Measurements from ENCODE around the gene CD27. TPM values are rescaled to one million over a fixed set of nuclear protein-coding genes. Genes with fewer than 3 reads are reported as not detected.
A peak's percentile ranks its signal among the peaks of the same experiment; 100 is the strongest.

Gene CD27
- total and polyA plus RNA-seq, 2 of the 13 experiments (the other 11 are each of a cell fraction or from before 2014, with no cell fraction given): 0.12 TPM; not detected in 1

- no peak for TF ChIP-seq ZNF281 (CRISPR knock-in tag; IDR thresholded peaks at IDR 0.05; ENCODE audit: borderline replicate concordance)
- peak; percentile 60; the same call in 1 of the 2 replicates for TF ChIP-seq ZSCAN31 (CRISPR knock-in tag; IDR thresholded peaks at IDR 0.05; ENCODE audit: low read depth)
- TF ChIP-seq IRF1 (CRISPR knock-in tag; IDR thresholded peaks at IDR 0.05; ENCODE audit: low read depth): no peak
- TF ChIP-seq SMYD3 (CRISPR knock-in tag; IDR thresholded peaks at IDR 0.05): no peak
- no peak for TF ChIP-seq BRF2 (CRISPR knock-in tag; IDR thresholded peaks at IDR 0.05)
- TF ChIP-seq ZFAT (CRISPR knock-in tag; conservative IDR thresholded peaks at IDR 0.05): no peak
- no peak for TF ChIP-seq ZNF446 (CRISPR knock-in tag; IDR thresholded peaks at IDR 0.05)
- peak; percentile 66; the same call in 1 of the 2 replicates for TF ChIP-seq NRL (CRISPR knock-in tag; IDR thresholded peaks at IDR 0.05; ENCODE audit: borderline replicate concordance)
- TF ChIP-seq ZNF546 (CRISPR knock-in tag; conservative IDR thresholded peaks at IDR 0.05): no peak; the same call in 1 of the 2 replicates
- TF ChIP-seq ZNF235 (CRISPR knock-in tag; IDR thresholded peaks at IDR 0.05; ENCODE audit: borderline replicate concordance): no peak; the same call in 1 of the 2 replicates
- no peak for TF ChIP-seq MIER2 (CRISPR knock-in tag; IDR thresholded peaks at IDR 0.05)
- TF ChIP-seq NFKBIZ (CRISPR knock-in tag; IDR thresholded peaks at IDR 0.05): no peak; the same call in 1 of the 2 replicates
- TF ChIP-seq KAT7 (CRISPR knock-in tag; IDR thresholded peaks at IDR 0.05; ENCODE audit: borderline replicate concordance): 0 out of 2 replicates have a peak, but pooled peaks have one; percentile 42
- TF ChIP-seq ZNF720 (CRISPR knock-in tag; IDR thresholded peaks at IDR 0.05): no peak
- peak; percentile 97 for TF ChIP-seq GABPB1 (CRISPR knock-in tag; IDR thresholded peaks at IDR 0.05)
- no peak for TF ChIP-seq POLR2AphosphoS2 (IDR thresholded peaks at IDR 0.05; ENCODE audit: low read depth, low read length)
- TF ChIP-seq LBX2 (CRISPR knock-in tag; IDR thresholded peaks at IDR 0.05; ENCODE audit: borderline replicate concordance): peak; percentile 40; the same call in 1 of the 2 replicates
- no peak for TF ChIP-seq NPAS2 (CRISPR knock-in tag; IDR thresholded peaks at IDR 0.05; ENCODE audit: borderline replicate concordance)
- no peak; the same call in none of the 2 replicates for TF ChIP-seq HIVEP1 (CRISPR knock-in tag; IDR thresholded peaks at IDR 0.05)
- TF ChIP-seq RXRA (CRISPR knock-in tag; IDR thresholded peaks at IDR 0.05): 0 out of 2 replicates have a peak, but pooled peaks have one; percentile 19
- peak; percentile 28; the same call in 1 of the 2 replicates for TF ChIP-seq RFX5 (IDR thresholded peaks at IDR 0.05; ENCODE audit: low read depth, low read length)
- TF ChIP-seq ZNF317 (CRISPR knock-in tag; IDR thresholded peaks at IDR 0.05): peak; percentile 74; the same call in 1 of the 2 replicates
- TF ChIP-seq POGK (CRISPR knock-in tag; conservative IDR thresholded peaks at IDR 0.05): peak; percentile 72
These were observed 48.2 kb downstream of the CD27 start, which contains the start of gene MRPL51 (continued) for GRCh38 chr12:6492838-6493496.
